ENCODE results near the gene C19orf47. TPM values are rescaled to one million over a fixed set of nuclear protein-coding genes. Genes with fewer than 3 reads are reported as not detected.

The C19orf47 gene
- total RNA-seq, 2 donors from 2014 or later = 20.8 to 27.3 TPM

DNA sequence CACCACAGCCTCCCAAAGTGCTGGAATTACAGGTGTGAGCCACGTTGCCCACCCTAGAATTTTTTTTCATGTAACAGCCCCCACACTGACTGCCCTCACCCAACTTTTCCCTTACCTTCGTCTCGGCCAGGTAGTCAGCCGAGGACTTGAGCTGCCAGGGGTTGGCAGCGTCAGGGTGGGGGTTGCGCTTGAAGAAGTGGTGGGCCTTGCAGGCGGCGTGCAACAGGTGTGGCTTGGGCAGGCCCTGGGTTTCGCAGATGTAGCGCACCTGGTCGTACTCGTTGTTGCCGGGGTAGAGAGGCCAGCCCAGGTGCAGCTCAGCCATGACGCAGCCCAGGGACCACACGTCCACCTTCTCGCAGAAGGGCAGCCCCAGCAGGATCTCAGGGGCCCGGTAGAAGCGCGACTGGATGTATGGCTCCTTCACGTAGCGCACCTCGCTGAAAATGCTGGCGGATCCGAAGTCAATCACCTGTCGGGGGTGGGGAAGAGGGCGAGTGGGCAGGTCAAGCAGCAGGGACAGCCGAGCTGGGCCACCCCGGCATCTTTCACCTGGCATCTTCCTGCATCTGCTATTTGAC, 35.6 kb upstream of the C19orf47 start:
- no peak for DNase-seq (ENCODE audit: low spot score)
- H3K9me3 ChIP-seq = no peaks in the 10 kb centered on the region
- intact Hi-C loops (cut with DNase I) = no loop called here
- no peaks in the 10 kb centered on the region for H3K36me3 ChIP-seq
- H3K4me3 ChIP-seq = no peak overlapping the region
- WGBS = 80% methylated on average over 28 of the region's 28 CpGs
- no peak overlapping the region for H3K27ac ChIP-seq
- no peaks in the 10 kb centered on the region for H3K27me3 ChIP-seq (replicated peaks; ENCODE audit: insufficient read depth)
- no peaks in the 10 kb centered on the region for H3K4me1 ChIP-seq (replicated peaks)
- no peak for TF ChIP-seq POLR2A (IDR thresholded peaks at IDR 0.05)
- TF ChIP-seq, protein P1, sequence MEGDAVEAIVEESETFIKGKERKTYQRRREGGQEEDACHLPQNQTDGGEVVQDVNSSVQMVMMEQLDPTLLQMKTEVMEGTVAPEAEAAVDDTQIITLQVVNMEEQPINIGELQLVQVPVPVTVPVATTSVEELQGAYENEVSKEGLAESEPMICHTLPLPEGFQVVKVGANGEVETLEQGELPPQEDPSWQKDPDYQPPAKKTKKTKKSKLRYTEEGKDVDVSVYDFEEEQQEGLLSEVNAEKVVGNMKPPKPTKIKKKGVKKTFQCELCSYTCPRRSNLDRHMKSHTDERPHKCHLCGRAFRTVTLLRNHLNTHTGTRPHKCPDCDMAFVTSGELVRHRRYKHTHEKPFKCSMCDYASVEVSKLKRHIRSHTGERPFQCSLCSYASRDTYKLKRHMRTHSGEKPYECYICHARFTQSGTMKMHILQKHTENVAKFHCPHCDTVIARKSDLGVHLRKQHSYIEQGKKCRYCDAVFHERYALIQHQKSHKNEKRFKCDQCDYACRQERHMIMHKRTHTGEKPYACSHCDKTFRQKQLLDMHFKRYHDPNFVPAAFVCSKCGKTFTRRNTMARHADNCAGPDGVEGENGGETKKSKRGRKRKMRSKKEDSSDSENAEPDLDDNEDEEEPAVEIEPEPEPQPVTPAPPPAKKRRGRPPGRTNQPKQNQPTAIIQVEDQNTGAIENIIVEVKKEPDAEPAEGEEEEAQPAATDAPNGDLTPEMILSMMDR (IDR thresholded peaks at IDR 0.05) = no peak
- TF ChIP-seq POLR2AphosphoS5 (IDR thresholded peaks at IDR 0.05) = no peak

DNA sequence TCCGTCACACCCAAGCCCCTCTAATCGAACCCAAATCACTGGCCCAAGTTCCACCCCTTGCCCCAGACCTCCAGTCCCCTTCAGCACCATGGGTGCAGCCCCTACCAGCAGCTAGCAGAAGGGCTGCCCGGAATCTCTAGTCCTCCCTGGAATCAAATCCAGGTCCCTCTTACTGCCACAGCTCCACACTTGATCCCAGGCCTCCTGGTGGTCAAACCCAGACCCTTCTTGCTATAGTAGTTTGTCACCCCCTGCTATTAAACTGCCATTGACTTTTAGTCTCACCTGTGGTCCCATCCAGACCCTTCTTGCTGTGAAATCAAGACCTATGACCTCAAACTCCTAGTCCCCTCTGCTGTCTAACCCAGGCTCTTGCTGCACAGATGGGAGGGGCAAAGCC, 33.1 kb upstream of the C19orf47 start:
- DNase-seq (ENCODE audit: low spot score) = no peak
- H3K27ac ChIP-seq = no peak overlapping the region
- no peak overlapping the region for H3K4me3 ChIP-seq
- TF ChIP-seq POLR2A (IDR thresholded peaks at IDR 0.05) (no peak), POLR2AphosphoS5 (IDR thresholded peaks at IDR 0.05) (no peak)
- TF ChIP-seq, protein P1 (IDR thresholded peaks at IDR 0.05) = no peak
- H3K4me1 ChIP-seq (replicated peaks) = no peaks in the 10 kb centered on the region
- H3K36me3 ChIP-seq = peaks cover 0 to 4% of the 10 kb centered on the region in 2 donors
- 81% methylated on average over 3 of the region's 3 CpGs for WGBS
- H3K27me3 ChIP-seq (replicated peaks; ENCODE audit: insufficient read depth) = no peaks in the 10 kb centered on the region
- intact Hi-C loops (cut with DNase I) = no loop called here
- H3K9me3 ChIP-seq = no peaks in the 10 kb centered on the region

DNA sequence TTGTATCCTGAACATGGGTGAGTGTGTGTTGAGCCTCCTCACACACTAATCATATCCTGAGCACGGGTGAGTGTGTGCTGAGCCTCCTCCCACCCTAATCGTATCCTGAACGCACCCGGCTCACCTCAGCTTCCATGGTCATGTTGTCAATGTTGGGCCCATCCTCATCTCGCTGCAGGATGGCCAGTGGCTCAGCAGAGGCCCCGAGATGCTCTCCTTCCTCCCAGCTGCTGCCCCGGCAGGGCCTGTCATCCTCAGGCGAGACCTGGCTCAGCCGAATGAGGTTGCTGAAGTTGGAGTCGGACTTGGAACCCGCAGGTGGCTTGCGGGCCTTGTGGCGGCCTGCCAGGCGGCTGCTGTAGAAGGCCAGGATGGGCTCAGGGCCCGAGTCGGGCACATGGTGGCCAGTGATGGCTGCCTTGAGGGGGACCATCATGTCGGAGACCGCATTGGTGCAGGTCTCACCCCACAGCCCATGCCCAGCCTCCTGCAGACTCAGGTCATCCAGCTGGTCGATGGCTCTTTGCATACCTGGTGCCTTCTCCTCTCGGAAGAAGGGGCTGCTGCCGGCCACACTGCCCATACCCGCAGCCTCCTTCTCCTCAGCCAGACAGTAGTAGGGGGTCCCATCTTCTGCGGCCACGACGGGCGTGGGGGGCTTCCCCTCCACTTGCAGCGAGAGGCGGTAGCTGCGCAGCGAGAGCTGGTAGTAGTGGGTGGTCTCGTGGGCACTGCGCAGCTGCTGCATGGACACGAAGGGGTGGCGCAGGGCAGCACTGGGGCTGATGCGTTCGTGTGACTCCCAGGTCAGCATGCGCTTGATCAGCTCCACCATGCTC, 32.2 kb upstream of the C19orf47 start:
- TF ChIP-seq POLR2A (IDR thresholded peaks at IDR 0.05) = no peak
- TF ChIP-seq, protein P1 (IDR thresholded peaks at IDR 0.05) = no peak
- TF ChIP-seq POLR2AphosphoS5 (IDR thresholded peaks at IDR 0.05) = no peak
- intact Hi-C loops (cut with DNase I) = no loop called here
- no peak for DNase-seq (ENCODE audit: low spot score)
- Histone ChIP-seq H3K27ac (no peak overlapping the region), H3K27me3 (replicated peaks; ENCODE audit: insufficient read depth) (no peaks in the 10 kb centered on the region), H3K4me3 (no peak overlapping the region), H3K4me1 (replicated peaks) (no peaks in the 10 kb centered on the region), H3K36me3 (peaks cover 0 to 4% of the 10 kb centered on the region in 2 donors), H3K9me3 (no peaks in the 10 kb centered on the region)
- 81% methylated on average over 37 of the region's 37 CpGs for WGBS

DNA sequence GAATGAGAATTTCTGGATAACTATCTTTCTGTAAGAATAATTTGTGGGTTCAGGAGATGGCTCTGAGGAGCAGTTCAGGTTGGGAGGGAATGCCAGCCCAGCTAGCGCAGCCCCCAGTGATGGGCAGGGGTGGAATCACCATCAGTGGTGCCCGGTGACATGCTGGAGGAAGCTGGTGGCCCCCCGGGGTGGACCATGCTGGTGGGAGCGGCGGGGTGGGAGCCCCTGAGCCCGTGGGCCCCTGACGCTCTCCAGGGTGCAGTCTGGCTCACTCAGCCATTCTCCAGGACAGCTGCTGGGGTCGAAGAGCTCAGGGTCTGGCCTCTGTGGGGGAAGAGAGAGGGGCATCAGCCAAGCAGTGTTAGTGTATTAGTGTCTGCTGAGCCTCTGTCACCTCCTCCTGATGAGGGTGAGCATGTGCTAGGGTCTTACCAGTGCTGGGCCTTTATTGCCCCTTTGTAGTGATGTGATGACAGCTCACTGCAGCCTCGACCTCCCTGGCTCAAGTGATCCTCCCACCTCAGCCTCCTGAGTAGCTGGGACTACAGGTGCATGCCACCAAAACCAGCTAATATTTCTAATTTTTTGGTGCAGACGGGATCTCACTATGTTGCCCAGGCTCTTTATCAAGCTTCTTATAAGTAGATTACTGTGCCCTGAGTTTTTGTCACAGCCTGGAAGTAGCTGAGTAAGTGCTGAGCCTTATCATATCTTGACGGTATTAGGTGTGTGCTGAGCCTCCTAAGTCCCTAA, 31.4 kb upstream of the C19orf47 start:
- intact Hi-C loops (cut with DNase I) = no loop called here
- H3K36me3 ChIP-seq = peaks cover 0 to 4% of the 10 kb centered on the region in 2 donors

More for the DNA sequence above, 31.4 kb upstream of the C19orf47 start:
- Histone ChIP-seq H3K4me3 (no peak overlapping the region), H3K4me1 (replicated peaks) (no peaks in the 10 kb centered on the region), H3K9me3 (no peaks in the 10 kb centered on the region), H3K27ac (no peak overlapping the region), H3K27me3 (replicated peaks; ENCODE audit: insufficient read depth) (no peaks in the 10 kb centered on the region)
- no peak for DNase-seq (ENCODE audit: low spot score)
- TF ChIP-seq POLR2AphosphoS5 (IDR thresholded peaks at IDR 0.05) = no peak
- TF ChIP-seq, protein P1 (IDR thresholded peaks at IDR 0.05) = no peak
- TF ChIP-seq POLR2A (IDR thresholded peaks at IDR 0.05) = no peak
- WGBS = 89% methylated on average over 11 of the region's 11 CpGs
